Smooth muscle cell (in vitro differentiated cells): ENCODE results near the gene OR8B4. TPM values are rescaled to one million over a fixed set of nuclear protein-coding genes. Genes with fewer than 3 reads are reported as not detected.

Experiments
- DNase-seq: peaks from one replicate; lab custom pipeline; 2025; ENCODE audit not compliant: unreplicated experiment; lab: John Stamatoyannopoulos, UW
- H2AFZ ChIP-seq: fragments of 200-600 bp; sonication (generic); 2 replicates; pipeline ENCODE4 v1.6.0; 2016; ENCODE audit warnings: antibody characterized with exemption, low read depth, mild to moderate bottlenecking
- H3F3A ChIP-seq: fragments of 200-600 bp; sonication (generic); 2 replicates; pipeline ENCODE4 v1.6.0; 2017; ENCODE audit warnings: antibody characterized with exemption, low read depth
- H3K27ac ChIP-seq: fragments of 200-600 bp; sonication (generic); 2 replicates; pipeline ENCODE4 v1.5.1; 2016; ENCODE audit warnings: low read depth, mild to moderate bottlenecking
- H3K27me3 ChIP-seq: fragments of 200-600 bp; sonication (generic); 2 replicates; pipeline ENCODE4 v1.6.1; 2016; ENCODE audit warnings: low read depth, mild to moderate bottlenecking
- H3K36me3 ChIP-seq: fragments of 200-600 bp; sonication (generic); 2 replicates; pipeline ENCODE4 v1.5.1; 2016; ENCODE audit warnings: low read depth
- H3K4me1 ChIP-seq: fragments of 200-600 bp; sonication (generic); 2 replicates; pipeline ENCODE4 v1.5.1; 2016; ENCODE audit warnings: low read depth
- H3K4me2 ChIP-seq: fragments of 200-600 bp; sonication (generic); 2 replicates; pipeline ENCODE4 v1.6.0; 2016; ENCODE audit warnings: mild to moderate bottlenecking
- H3K4me3 ChIP-seq: fragments of 200-600 bp; sonication (generic); 2 replicates; pipeline ENCODE4 v1.5.1; 2016; ENCODE audit warnings: mild to moderate bottlenecking
- H3K79me2 ChIP-seq: fragments of 200-600 bp; sonication (generic); 2 replicates; pipeline ENCODE4 v1.6.0; 2016; ENCODE audit warnings: low read depth, mild to moderate bottlenecking
- H3K9ac ChIP-seq: fragments of 200-600 bp; sonication (generic); 2 replicates; pipeline ENCODE4 v1.6.0; 2016; ENCODE audit warnings: low read depth
- H3K9me3 ChIP-seq: fragments of 200-600 bp; sonication (generic); replicated peaks from 2 replicates; pipeline ENCODE4 v1.5.1; 2016; ENCODE audit warnings: low read depth
- H4K20me1 ChIP-seq: fragments of 200-600 bp; sonication (generic); 2 replicates; pipeline ENCODE4 v1.6.0; 2016; ENCODE audit warnings: low read depth
- CTCF ChIP-seq: fragments of 200-600 bp; sonication (generic); IDR thresholded peaks from 2 replicates; pipeline ENCODE4 v1.5.1; 2017; ENCODE audit warnings: borderline replicate concordance, mild to moderate bottlenecking, antibody characterized with exemption; ENCODE audit not compliant: insufficient read depth, poor library complexity, severe bottlenecking
- WGBS: methylation state at CpG from one replicate; pipeline ENCODE4 v1.1.7; 2016; ENCODE audit warnings: low lambda C conversion rate; 5-methylcytosine and 5-hydroxymethylcytosine counted together
- polyA plus RNA-seq: library from polyadenylated mRNA; unstranded; fragments of >200 nt; fragmentation: Nextera tagmentation; extraction: Ambion mirVana; gene quantifications from 2 replicates; pipeline ENCODE4 v1.2.1, GENCODE V29; 2016
- total RNA-seq: library from RNA; depleted of rRNA; stranded (reverse); fragments of >200 nt; gene quantifications from 2 replicates; pipeline ENCODE4 v1.2.3, GENCODE V29; 2014

OR8B4 gene
- total and polyA plus RNA-seq, 2 experiments from 2014 or later = not detected

GRCh38 chr11:124441519-124441918 lies 16.8 kb upstream of the OR8B4 start:
- Histone ChIP-seq H2AFZ (no peak overlapping the region), H3K79me2 (no peaks in the 10 kb centered on the region), H3K36me3 (no peaks in the 10 kb centered on the region), H4K20me1 (no peaks in the 10 kb centered on the region), H3F3A (no peaks in the 10 kb centered on the region), H3K27me3 (peaks cover 3% of the 10 kb centered on the region), H3K27ac (no peak overlapping the region), H3K4me2 (no peak overlapping the region), H3K4me1 (no peaks in the 10 kb centered on the region), H3K4me3 (no peak overlapping the region), H3K9ac (no peak overlapping the region), H3K9me3 (no peaks in the 10 kb centered on the region)
- no peak for DNase-seq
- no peak for TF ChIP-seq CTCF
- WGBS = 80% methylated on average over 7 of the region's 7 CpGs

- 90% methylated on average over 5 of the region's 5 CpGs for WGBS
- H3K4me2 ChIP-seq = no peak overlapping the region
- DNase-seq = no peak
These were observed 16.4 kb upstream of the OR8B4 start for GRCh38 chr11:124441081-124441480.

GRCh38 chr11:124440608-124441007 lies 15.9 kb upstream of the OR8B4 start:
- no peak overlapping the region for H2AFZ ChIP-seq
- 84% methylated on average over 4 of the region's 4 CpGs for WGBS
- no peak overlapping the region for H3K9ac ChIP-seq
- H3F3A ChIP-seq = no peaks in the 10 kb centered on the region
- TF ChIP-seq CTCF = no peak
- H3K4me3 ChIP-seq = no peak overlapping the region
- no peak for DNase-seq
- H3K27ac ChIP-seq = no peak overlapping the region
- no peaks in the 10 kb centered on the region for H3K4me1 ChIP-seq
- H3K9me3 ChIP-seq = no peaks in the 10 kb centered on the region
- H3K4me2 ChIP-seq = no peak overlapping the region
- peaks cover 3% of the 10 kb centered on the region for H3K27me3 ChIP-seq
- H4K20me1 ChIP-seq = no peaks in the 10 kb centered on the region
- H3K36me3 ChIP-seq = no peaks in the 10 kb centered on the region
- no peaks in the 10 kb centered on the region for H3K79me2 ChIP-seq

More at GRCh38 chr11:124441081-124441480, 16.4 kb upstream of the OR8B4 start:
- Histone ChIP-seq H3K9ac (no peak overlapping the region), H3K4me1 (no peaks in the 10 kb centered on the region), H3K36me3 (no peaks in the 10 kb centered on the region), H3F3A (no peaks in the 10 kb centered on the region), H4K20me1 (no peaks in the 10 kb centered on the region), H3K27me3 (peaks cover 3% of the 10 kb centered on the region), H3K9me3 (no peaks in the 10 kb centered on the region), H3K4me3 (no peak overlapping the region), H3K79me2 (no peaks in the 10 kb centered on the region), H3K27ac (no peak overlapping the region), H2AFZ (no peak overlapping the region)
- no peak for TF ChIP-seq CTCF

GRCh38 chr11:124434699-124435098 lies 10.0 kb upstream of the OR8B4 start:
- TF ChIP-seq CTCF = no peak
- Histone ChIP-seq H3F3A (no peaks in the 10 kb centered on the region), H3K9ac (no peak overlapping the region), H3K4me1 (no peaks in the 10 kb centered on the region), H3K9me3 (no peaks in the 10 kb centered on the region), H3K4me2 (no peak overlapping the region), H4K20me1 (no peaks in the 10 kb centered on the region), H3K27me3 (peaks cover 10% of the 10 kb centered on the region), H2AFZ (no peak overlapping the region), H3K4me3 (no peak overlapping the region), H3K27ac (no peak overlapping the region), H3K79me2 (no peaks in the 10 kb centered on the region), H3K36me3 (no peaks in the 10 kb centered on the region)
- WGBS = 97% methylated on average over 2 of the region's 2 CpGs
- no peak for DNase-seq
